ENCODE data around the gene AXIN1.

DNA sequence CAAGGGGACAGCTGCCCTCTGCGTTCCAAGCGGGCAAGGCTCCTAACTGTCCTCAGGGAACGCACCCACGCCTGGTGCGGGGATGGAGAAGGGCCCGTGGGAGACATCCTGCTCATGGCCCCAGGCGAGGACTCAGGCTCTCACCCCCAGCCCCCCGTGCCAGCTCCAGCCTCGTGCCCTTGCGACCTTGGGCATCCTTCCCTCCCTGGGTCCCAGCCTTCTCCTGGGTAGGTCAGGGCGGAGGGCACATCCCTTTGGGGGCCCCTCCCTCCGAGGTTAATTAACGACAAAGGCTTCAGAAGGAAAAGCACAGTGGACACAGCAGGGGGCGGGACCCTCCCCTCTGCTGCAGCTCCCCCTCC, 26.3 kb upstream of the AXIN1 start:
- TF ChIP-seq, protein P1, sequence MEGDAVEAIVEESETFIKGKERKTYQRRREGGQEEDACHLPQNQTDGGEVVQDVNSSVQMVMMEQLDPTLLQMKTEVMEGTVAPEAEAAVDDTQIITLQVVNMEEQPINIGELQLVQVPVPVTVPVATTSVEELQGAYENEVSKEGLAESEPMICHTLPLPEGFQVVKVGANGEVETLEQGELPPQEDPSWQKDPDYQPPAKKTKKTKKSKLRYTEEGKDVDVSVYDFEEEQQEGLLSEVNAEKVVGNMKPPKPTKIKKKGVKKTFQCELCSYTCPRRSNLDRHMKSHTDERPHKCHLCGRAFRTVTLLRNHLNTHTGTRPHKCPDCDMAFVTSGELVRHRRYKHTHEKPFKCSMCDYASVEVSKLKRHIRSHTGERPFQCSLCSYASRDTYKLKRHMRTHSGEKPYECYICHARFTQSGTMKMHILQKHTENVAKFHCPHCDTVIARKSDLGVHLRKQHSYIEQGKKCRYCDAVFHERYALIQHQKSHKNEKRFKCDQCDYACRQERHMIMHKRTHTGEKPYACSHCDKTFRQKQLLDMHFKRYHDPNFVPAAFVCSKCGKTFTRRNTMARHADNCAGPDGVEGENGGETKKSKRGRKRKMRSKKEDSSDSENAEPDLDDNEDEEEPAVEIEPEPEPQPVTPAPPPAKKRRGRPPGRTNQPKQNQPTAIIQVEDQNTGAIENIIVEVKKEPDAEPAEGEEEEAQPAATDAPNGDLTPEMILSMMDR (IDR thresholded peaks at IDR 0.05; ENCODE audit: insufficient read depth, low read depth, low read length) = no peak
- no peak for TF ChIP-seq EZH2 (IDR thresholded peaks at IDR 0.05; ENCODE audit: insufficient read depth, low read length)
